ENCODE results near the gene SPRED2. TPM values are rescaled to one million over a fixed set of nuclear protein-coding genes. Genes with fewer than 3 reads are reported as not detected.

The SPRED2 gene
- total and polyA plus RNA-seq, 2 donors from 2014 or later, result 8.9 to 42.3 TPM

- no peak overlapping the region for H3K27ac ChIP-seq (ENCODE audit: low read depth in 2 of 2, low read length in 2 of 2)
- no peaks in the 10 kb centered on the region for H3K27me3 ChIP-seq (ENCODE audit: control insufficient read depth, insufficient read depth, low read length)
- DNase-seq (peak in 2 of 5 donors; percentile 19 to 26), FAIRE-seq (no peak)
- H3K9ac ChIP-seq (ENCODE audit: low read length in 3 of 3), result no peak overlapping the region
- H3K36me3 ChIP-seq (ENCODE audit: control insufficient read depth in 2 of 3, insufficient read depth in 3 of 3, low read length in 3 of 3), result no peaks in the 10 kb centered on the region
- no peaks in the 10 kb centered on the region for H3K9me3 ChIP-seq (ENCODE audit: control insufficient read depth in 2 of 3, insufficient read depth in 1 of 3, low read length in 3 of 3)
- no peak for TF ChIP-seq CTCF (IDR thresholded peaks at IDR 0.05; ENCODE audit: borderline replicate concordance, extremely low read depth, insufficient read depth)
- no peaks in the 10 kb centered on the region for H3K4me1 ChIP-seq (ENCODE audit: control insufficient read depth in 2 of 3, insufficient read depth in 2 of 3, low read depth in 1 of 3, low read length in 3 of 3)
- no peak overlapping the region for H3K4me3 ChIP-seq (ENCODE audit: low read length in 3 of 3)
- intact Hi-C loops (cut with DNase I), result no loop called here
Observed at GRCh38 chr2:65465857-65466256, 33.5 kb upstream of the SPRED2 start.

GRCh38 chr2:65465124-65465523, 32.7 kb upstream of the SPRED2 start:
- intact Hi-C loops (cut with DNase I), result no loop called here
- no peaks in the 10 kb centered on the region for H3K4me1 ChIP-seq (ENCODE audit: control insufficient read depth in 2 of 3, insufficient read depth in 2 of 3, low read depth in 1 of 3, low read length in 3 of 3)

GRCh38 chr2:65464604-65465003, 32.2 kb upstream of the SPRED2 start:
- intact Hi-C loops (cut with DNase I), result no loop called here
- Histone ChIP-seq H3K9ac (ENCODE audit: low read length in 3 of 3) (no peak overlapping the region), H3K4me1 (ENCODE audit: control insufficient read depth in 2 of 3, insufficient read depth in 2 of 3, low read depth in 1 of 3, low read length in 3 of 3) (no peaks in the 10 kb centered on the region), H3K9me3 (ENCODE audit: control insufficient read depth in 2 of 3, insufficient read depth in 1 of 3, low read length in 3 of 3) (no peaks in the 10 kb centered on the region), H3K36me3 (ENCODE audit: control insufficient read depth in 2 of 3, insufficient read depth in 3 of 3, low read length in 3 of 3) (no peaks in the 10 kb centered on the region), H3K27ac (ENCODE audit: low read depth in 2 of 2, low read length in 2 of 2) (no peak overlapping the region), H3K27me3 (ENCODE audit: control insufficient read depth, insufficient read depth, low read length) (no peaks in the 10 kb centered on the region), H3K4me3 (ENCODE audit: low read length in 3 of 3) (no peak overlapping the region)
- TF ChIP-seq CTCF (IDR thresholded peaks at IDR 0.05; ENCODE audit: borderline replicate concordance, extremely low read depth, insufficient read depth), result no peak
- FAIRE-seq (no peak), DNase-seq (no peak)

More at GRCh38 chr2:65465124-65465523, 32.7 kb upstream of the SPRED2 start:
- DNase-seq (no peak), FAIRE-seq (no peak)
- Histone ChIP-seq H3K36me3 (ENCODE audit: control insufficient read depth in 2 of 3, insufficient read depth in 3 of 3, low read length in 3 of 3) (no peaks in the 10 kb centered on the region), H3K27me3 (ENCODE audit: control insufficient read depth, insufficient read depth, low read length) (no peaks in the 10 kb centered on the region), H3K4me3 (ENCODE audit: low read length in 3 of 3) (no peak overlapping the region), H3K9ac (ENCODE audit: low read length in 3 of 3) (no peak overlapping the region), H3K27ac (ENCODE audit: low read depth in 2 of 2, low read length in 2 of 2) (no peak overlapping the region), H3K9me3 (ENCODE audit: control insufficient read depth in 2 of 3, insufficient read depth in 1 of 3, low read length in 3 of 3) (no peaks in the 10 kb centered on the region)
- no peak for TF ChIP-seq CTCF (IDR thresholded peaks at IDR 0.05; ENCODE audit: borderline replicate concordance, extremely low read depth, insufficient read depth)

GRCh38 chr2:65458999-65459398, 26.6 kb upstream of the SPRED2 start:
- H3K4me1 ChIP-seq (ENCODE audit: control insufficient read depth in 2 of 3, insufficient read depth in 2 of 3, low read depth in 1 of 3, low read length in 3 of 3), result no peaks in the 10 kb centered on the region
- H3K36me3 ChIP-seq (ENCODE audit: control insufficient read depth in 2 of 3, insufficient read depth in 3 of 3, low read length in 3 of 3), result no peaks in the 10 kb centered on the region
- TF ChIP-seq CTCF (IDR thresholded peaks at IDR 0.05; ENCODE audit: borderline replicate concordance, extremely low read depth, insufficient read depth), result no peak
- H3K9ac ChIP-seq (ENCODE audit: low read length in 3 of 3), result no peak overlapping the region
- H3K4me3 ChIP-seq (ENCODE audit: low read length in 3 of 3), result no peak overlapping the region
- H3K27ac ChIP-seq (ENCODE audit: low read depth in 2 of 2, low read length in 2 of 2), result no peak overlapping the region
- H3K27me3 ChIP-seq (ENCODE audit: control insufficient read depth, insufficient read depth, low read length), result no peaks in the 10 kb centered on the region
- no peak for DNase-seq
- intact Hi-C loops (cut with DNase I), result no loop called here
- no peak for FAIRE-seq
- H3K9me3 ChIP-seq (ENCODE audit: control insufficient read depth in 2 of 3, insufficient read depth in 1 of 3, low read length in 3 of 3), result no peaks in the 10 kb centered on the region
